Liver (tissue), 9 donors: ENCODE data around the gene BTNL2. TPM values are rescaled to one million over a fixed set of nuclear protein-coding genes. Genes with fewer than 3 reads are reported as not detected.

Experiments
- DNase-seq: peaks from one replicate; pipeline ENCODE4 v3.0.0-alpha.2; 2017; ENCODE audit warnings: low spot score
- H3K27ac ChIP-seq, 2 donors: one replicate each; pipeline ENCODE4 v1.7.0; 2013; ENCODE audit warnings: inconsistent platforms in 2 of 2, low read length in 2 of 2, control low read depth in 1 of 2, low read depth in 1 of 2, mild to moderate bottlenecking in 1 of 2
- H3K27me3 ChIP-seq, 4 donors: one replicate each; pipeline versions ENCODE4 v1.6.1 to v1.7.0; 2013; ENCODE audit warnings: low read length in 3 of 4, inconsistent platforms in 1 of 4, mild to moderate bottlenecking in 1 of 4, moderate library complexity in 1 of 4; ENCODE audit not compliant: control insufficient read depth in 4 of 4, insufficient read depth in 4 of 4
- H3K36me3 ChIP-seq, 4 donors: one replicate each; pipeline versions ENCODE4 v1.6.1 to v1.7.0; 2013; ENCODE audit warnings: low read length in 3 of 4, mild to moderate bottlenecking in 3 of 4, low read depth in 1 of 4, moderate library complexity in 1 of 4; ENCODE audit not compliant: control insufficient read depth in 4 of 4, insufficient read depth in 3 of 4
- H3K4me1 ChIP-seq, 4 donors: one replicate each; pipeline versions ENCODE4 v1.6.1 to v1.7.0; 2013; ENCODE audit warnings: low read length in 3 of 4, mild to moderate bottlenecking in 3 of 4, moderate library complexity in 1 of 4; ENCODE audit not compliant: control insufficient read depth in 4 of 4, insufficient read depth in 4 of 4
- H3K4me3 ChIP-seq, 3 donors: one replicate each; pipeline versions ENCODE4 v1.6.1 to v1.7.0; 2013; ENCODE audit warnings: low read length in 3 of 3, control low read depth in 1 of 3, low read depth in 1 of 3, mild to moderate bottlenecking in 1 of 3
- H3K9ac ChIP-seq, 2 donors: one replicate each; pipeline ENCODE4 v1.7.0; 2013; ENCODE audit warnings: low read length in 2 of 2, mild to moderate bottlenecking in 2 of 2, moderate library complexity in 2 of 2, control low read depth in 1 of 2, low read depth in 1 of 2
- H3K9me3 ChIP-seq, 4 donors: one replicate each; pipeline versions ENCODE4 v1.6.1 to v1.7.0; 2013; ENCODE audit warnings: low read length in 3 of 4; ENCODE audit not compliant: control insufficient read depth in 4 of 4
- EGR1 ChIP-seq, 2 donors: IDR thresholded peaks; 2 replicates each; pipeline ENCODE4 v1.6.1; 2016 to 2018; ENCODE audit warnings: antibody characterized with exemption in 2 of 2, low read depth in 2 of 2
- FOXA1 ChIP-seq: IDR thresholded peaks from 2 replicates; pipeline ENCODE4 v1.6.1; 2016; ENCODE audit warnings: antibody characterized with exemption
- FOXA2 ChIP-seq: IDR thresholded peaks from 2 replicates; pipeline ENCODE4 v1.6.1; 2016; ENCODE audit warnings: antibody characterized with exemption
- HNF4G ChIP-seq: IDR thresholded peaks from 2 replicates; pipeline ENCODE4 v1.6.1; 2016; ENCODE audit warnings: antibody characterized with exemption
- JUND ChIP-seq, 2 donors: IDR thresholded peaks; 2 replicates each; pipeline ENCODE4 v1.6.1; 2016; ENCODE audit warnings: antibody characterized with exemption in 2 of 2
- MAX ChIP-seq: IDR thresholded peaks from 2 replicates; pipeline ENCODE4 v1.6.1; 2016; ENCODE audit warnings: antibody characterized with exemption
- NR2F2 ChIP-seq: IDR thresholded peaks from 2 replicates; pipeline ENCODE4 v1.6.1; 2016; ENCODE audit warnings: antibody characterized with exemption
- RAD21 ChIP-seq, 2 donors: IDR thresholded peaks; 2 replicates each; pipeline ENCODE4 v1.6.1; 2016; ENCODE audit warnings: antibody characterized with exemption in 2 of 2, mild to moderate bottlenecking in 2 of 2
- REST ChIP-seq: IDR thresholded peaks from 2 replicates; pipeline ENCODE4 v1.6.1; 2016; ENCODE audit warnings: antibody characterized with exemption, mild to moderate bottlenecking
- RXRA ChIP-seq, 2 donors: IDR thresholded peaks; 2 replicates each; pipeline ENCODE4 v1.6.1; 2017 to 2018; ENCODE audit warnings: antibody characterized with exemption in 2 of 2, mild to moderate bottlenecking in 1 of 2
- SP1 ChIP-seq: IDR thresholded peaks from 2 replicates; pipeline ENCODE4 v1.6.1; 2018; ENCODE audit warnings: antibody characterized with exemption, mild to moderate bottlenecking
- TAF1 ChIP-seq: conservative IDR thresholded peaks from 2 replicates; pipeline ENCODE4 v1.6.1; 2016; ENCODE audit warnings: antibody characterized with exemption, mild to moderate bottlenecking
- YY1 ChIP-seq: IDR thresholded peaks from 2 replicates; pipeline ENCODE4 v1.6.1; 2016; ENCODE audit warnings: antibody characterized with exemption, mild to moderate bottlenecking
- WGBS: extraction: QIAGEN DNeasy Blood & Tissue Kit; methylation state at CpG from one replicate; pipeline ENCODE4 v1.1.7; 2013; 5-methylcytosine and 5-hydroxymethylcytosine counted together
- polyA plus RNA-seq, 2 donors: library from polyadenylated mRNA; stranded (reverse) in 1 of 2; unstranded in 1 of 2; fragments of 200-250 nt in 1 of 2; fragments of >200 nt in 1 of 2; fragmentation: Nextera tagmentation in 1 of 2; extraction: Ambion mirVana in 1 of 2; gene quantifications; one replicate each; pipeline versions ENCODE4 v1.2.1 to v1.2.3, GENCODE V29; 2013 to 2015
- total RNA-seq, 2 donors: library from RNA; depleted of rRNA; stranded (reverse); fragments of >200 nt; gene quantifications; one replicate each; pipeline ENCODE4 v1.2.3, GENCODE V29; 2014
- TF ChIP-seq, protein P1 (sequence below): fragments of 150-350 bp; IDR thresholded peaks from 2 replicates; pipeline ENCODE4 v1.5.1; 2017; ENCODE audit warnings: improper control_type of control experiment, low read depth, low read length; ENCODE audit not compliant: missing input control
- TF ChIP-seq, protein P2 (sequence below): IDR thresholded peaks from 2 replicates; pipeline ENCODE4 v1.6.1; 2016; ENCODE audit warnings: antibody characterized with exemption
- TF ChIP-seq, protein P3 (sequence below): IDR thresholded peaks from 2 replicates; pipeline ENCODE4 v1.6.1; 2016; ENCODE audit warnings: antibody characterized with exemption
- donor health status: healthy.
- donor health status: healthy.
- donor health status: healthy.
- donor health status: healthy.
- donor health status: healthy.

BTNL2 gene, protein sequence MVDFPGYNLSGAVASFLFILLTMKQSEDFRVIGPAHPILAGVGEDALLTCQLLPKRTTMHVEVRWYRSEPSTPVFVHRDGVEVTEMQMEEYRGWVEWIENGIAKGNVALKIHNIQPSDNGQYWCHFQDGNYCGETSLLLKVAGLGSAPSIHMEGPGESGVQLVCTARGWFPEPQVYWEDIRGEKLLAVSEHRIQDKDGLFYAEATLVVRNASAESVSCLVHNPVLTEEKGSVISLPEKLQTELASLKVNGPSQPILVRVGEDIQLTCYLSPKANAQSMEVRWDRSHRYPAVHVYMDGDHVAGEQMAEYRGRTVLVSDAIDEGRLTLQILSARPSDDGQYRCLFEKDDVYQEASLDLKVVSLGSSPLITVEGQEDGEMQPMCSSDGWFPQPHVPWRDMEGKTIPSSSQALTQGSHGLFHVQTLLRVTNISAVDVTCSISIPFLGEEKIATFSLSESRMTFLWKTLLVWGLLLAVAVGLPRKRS
- total RNA-seq (not detected), polyA plus RNA-seq (not detected)

- Histone ChIP-seq H3K9ac (no peak within 1 kb of the TSS), H3K9me3 (no peaks in the 10 kb centered on the region), H3K4me3 (no peak within 1 kb of the TSS), H3K4me1 (no peaks in the 10 kb centered on the region), H3K36me3 (no peaks in the 10 kb centered on the region), H3K27me3 (peaks cover 3 to 15% (median 9%) of the 10 kb centered on the region in 4 donors), H3K27ac (no peak within 1 kb of the TSS)
- DNase-seq: no peak
- TF ChIP-seq YY1 (no peak), RAD21 (IDR thresholded peaks at IDR 0.05) (no peak)
- 59% methylated on average over 4 of the region's 4 CpGs for WGBS
Measured at GRCh38 chr6:32406857-32407256, at the start of gene BTNL2. Gene BTNL2, minus strand, starts transcription at chr6:32407181. Its CDS starts 58 bp downstream, at chr6:32407123.

DNA sequence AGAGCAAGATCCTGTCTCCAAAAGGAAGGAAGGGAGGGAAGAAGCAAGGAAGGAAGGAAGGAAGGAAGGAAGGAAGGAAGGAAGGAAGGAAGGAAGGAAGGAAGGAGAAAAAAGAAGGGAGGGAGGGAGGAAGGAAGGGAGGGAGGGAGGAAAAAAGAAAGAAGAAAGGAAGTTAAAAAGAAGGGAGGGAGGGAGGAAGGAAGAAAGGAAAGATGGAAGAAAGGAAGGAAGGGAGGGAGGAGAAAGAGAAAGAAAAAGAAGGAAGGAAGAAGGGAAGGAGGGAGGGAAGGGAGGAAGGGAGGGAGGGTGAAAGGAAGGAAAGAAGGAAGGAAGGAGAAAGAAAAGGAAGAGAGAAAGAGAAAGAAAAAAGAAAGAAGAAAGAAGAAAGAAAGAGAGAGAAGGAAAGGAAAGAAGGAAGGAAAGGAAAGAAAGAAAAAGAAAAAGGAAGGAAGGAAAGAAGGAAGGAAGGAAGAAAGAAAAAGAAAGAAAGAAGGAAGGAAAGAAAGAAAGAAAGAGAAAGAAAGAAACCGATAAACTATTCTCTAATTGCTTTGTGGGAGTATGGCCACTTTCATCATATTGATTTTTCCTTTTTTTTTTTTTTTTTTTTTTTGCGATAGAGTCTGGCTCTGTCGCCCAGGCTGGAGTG, 42.2 kb upstream of the BTNL2 start:
- Histone ChIP-seq H3K9me3 (no peaks in the 10 kb centered on the region), H3K4me3 (no peak overlapping the region), H3K9ac (no peak overlapping the region), H3K36me3 (no peaks in the 10 kb centered on the region), H3K27ac (no peak overlapping the region), H3K27me3 (no peaks in the 10 kb centered on the region), H3K4me1 (no peaks in the 10 kb centered on the region)
- no peak for DNase-seq
- TF ChIP-seq, protein P1, sequence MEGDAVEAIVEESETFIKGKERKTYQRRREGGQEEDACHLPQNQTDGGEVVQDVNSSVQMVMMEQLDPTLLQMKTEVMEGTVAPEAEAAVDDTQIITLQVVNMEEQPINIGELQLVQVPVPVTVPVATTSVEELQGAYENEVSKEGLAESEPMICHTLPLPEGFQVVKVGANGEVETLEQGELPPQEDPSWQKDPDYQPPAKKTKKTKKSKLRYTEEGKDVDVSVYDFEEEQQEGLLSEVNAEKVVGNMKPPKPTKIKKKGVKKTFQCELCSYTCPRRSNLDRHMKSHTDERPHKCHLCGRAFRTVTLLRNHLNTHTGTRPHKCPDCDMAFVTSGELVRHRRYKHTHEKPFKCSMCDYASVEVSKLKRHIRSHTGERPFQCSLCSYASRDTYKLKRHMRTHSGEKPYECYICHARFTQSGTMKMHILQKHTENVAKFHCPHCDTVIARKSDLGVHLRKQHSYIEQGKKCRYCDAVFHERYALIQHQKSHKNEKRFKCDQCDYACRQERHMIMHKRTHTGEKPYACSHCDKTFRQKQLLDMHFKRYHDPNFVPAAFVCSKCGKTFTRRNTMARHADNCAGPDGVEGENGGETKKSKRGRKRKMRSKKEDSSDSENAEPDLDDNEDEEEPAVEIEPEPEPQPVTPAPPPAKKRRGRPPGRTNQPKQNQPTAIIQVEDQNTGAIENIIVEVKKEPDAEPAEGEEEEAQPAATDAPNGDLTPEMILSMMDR: no peak
- TF ChIP-seq JUND (IDR thresholded peaks at IDR 0.05) (no peak), NR2F2 (no peak), MAX (no peak), FOXA1 (no peak), EGR1 (IDR thresholded peaks at IDR 0.05; ENCODE audit: low read depth in 2 of 2) (no peak), TAF1 (no peak), RAD21 (IDR thresholded peaks at IDR 0.05) (no peak)
- TF ChIP-seq, protein P2, sequence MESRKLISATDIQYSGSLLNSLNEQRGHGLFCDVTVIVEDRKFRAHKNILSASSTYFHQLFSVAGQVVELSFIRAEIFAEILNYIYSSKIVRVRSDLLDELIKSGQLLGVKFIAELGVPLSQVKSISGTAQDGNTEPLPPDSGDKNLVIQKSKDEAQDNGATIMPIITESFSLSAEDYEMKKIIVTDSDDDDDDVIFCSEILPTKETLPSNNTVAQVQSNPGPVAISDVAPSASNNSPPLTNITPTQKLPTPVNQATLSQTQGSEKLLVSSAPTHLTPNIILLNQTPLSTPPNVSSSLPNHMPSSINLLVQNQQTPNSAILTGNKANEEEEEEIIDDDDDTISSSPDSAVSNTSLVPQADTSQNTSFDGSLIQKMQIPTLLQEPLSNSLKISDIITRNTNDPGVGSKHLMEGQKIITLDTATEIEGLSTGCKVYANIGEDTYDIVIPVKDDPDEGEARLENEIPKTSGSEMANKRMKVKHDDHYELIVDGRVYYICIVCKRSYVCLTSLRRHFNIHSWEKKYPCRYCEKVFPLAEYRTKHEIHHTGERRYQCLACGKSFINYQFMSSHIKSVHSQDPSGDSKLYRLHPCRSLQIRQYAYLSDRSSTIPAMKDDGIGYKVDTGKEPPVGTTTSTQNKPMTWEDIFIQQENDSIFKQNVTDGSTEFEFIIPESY: no peak
- TF ChIP-seq, protein P3, sequence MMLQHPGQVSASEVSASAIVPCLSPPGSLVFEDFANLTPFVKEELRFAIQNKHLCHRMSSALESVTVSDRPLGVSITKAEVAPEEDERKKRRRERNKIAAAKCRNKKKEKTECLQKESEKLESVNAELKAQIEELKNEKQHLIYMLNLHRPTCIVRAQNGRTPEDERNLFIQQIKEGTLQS: no peak
- 58% methylated on average over 3 of the region's 3 CpGs for WGBS

GRCh38 chr6:32447932-32448331, 41.0 kb upstream of the BTNL2 start:
- no peak for DNase-seq
- H3K4me1 ChIP-seq: no peaks in the 10 kb centered on the region
- H3K27me3 ChIP-seq: no peaks in the 10 kb centered on the region
- no peak overlapping the region for H3K9ac ChIP-seq
- no peaks in the 10 kb centered on the region for H3K36me3 ChIP-seq
- no peaks in the 10 kb centered on the region for H3K9me3 ChIP-seq
- no peak overlapping the region for H3K4me3 ChIP-seq
- no peak overlapping the region for H3K27ac ChIP-seq
- no peak for TF ChIP-seq REST
- TF ChIP-seq TAF1: no peak
- no peak for TF ChIP-seq FOXA2
- no peak for TF ChIP-seq RAD21 (IDR thresholded peaks at IDR 0.05)
- TF ChIP-seq YY1: no peak
- no peak for TF ChIP-seq SP1
- TF ChIP-seq HNF4G: no peak
- TF ChIP-seq, protein P2: no peak
- no peak for TF ChIP-seq EGR1 (IDR thresholded peaks at IDR 0.05; ENCODE audit: low read depth in 2 of 2)
- no peak for TF ChIP-seq RXRA (IDR thresholded peaks at IDR 0.05)
